A673 (cell line): ENCODE data around the gene STARD10.

ENCODE experiments used
- CTCF ChIP-seq: fragments of 300-800, 200-600 bp; sonication (generic); conservative IDR thresholded peaks from 2 replicates; pipeline ENCODE4 v1.5.1; 2017; ENCODE audit warnings: low read depth, mild to moderate bottlenecking, antibody characterized with exemption, low read length, moderate library complexity, mixed read lengths
- EZH2 ChIP-seq: fragments of 200-600 bp; sonication (generic); IDR thresholded peaks from 2 replicates; pipeline ENCODE4 v1.6.1; 2017; ENCODE audit warnings: borderline replicate concordance, low read depth, mild to moderate bottlenecking, mixed read lengths, antibody characterized with exemption, low read length; ENCODE audit not compliant: poor library complexity, severe bottlenecking

- TF ChIP-seq CTCF (no peak), EZH2 (no peak)
Observed at GRCh38 chr11:72752088-72752914, 41.5 kb downstream of the STARD10 start, which contains the start of gene ARAP1.
